H9 (cell line): ENCODE measurements around the gene LINS1. TPM values are rescaled to one million over a fixed set of nuclear protein-coding genes. Genes with fewer than 3 reads are reported as not detected.

Experiments
- DNase-seq: peaks from one replicate; pipeline ENCODE4 v3.0.0-alpha.2; 2017
- H2AFZ ChIP-seq: one replicate; pipeline ENCODE4 v1.6.1; 2013; ENCODE audit warnings: mild to moderate bottlenecking, low read length, control low read depth, moderate library complexity
- H2AK5ac ChIP-seq: 2 replicates; pipeline ENCODE4 v1.6.1; 2013; ENCODE audit warnings: low read length, control low read depth, mixed read lengths; ENCODE audit not compliant: insufficient read length
- H2BK120ac ChIP-seq: one replicate; pipeline ENCODE4 v1.6.1; 2013; ENCODE audit warnings: low read depth, mild to moderate bottlenecking, low read length, control low read depth, inconsistent platforms; ENCODE audit not compliant: poor library complexity, severe bottlenecking
- H2BK12ac ChIP-seq: 2 replicates; pipeline ENCODE4 v1.6.1; 2013; ENCODE audit warnings: low read length, control low read depth, mixed read lengths, low read depth; ENCODE audit not compliant: insufficient read length
- H2BK15ac ChIP-seq: 2 replicates; pipeline ENCODE4 v1.6.1; 2013; ENCODE audit warnings: low read depth, low read length, control low read depth
- H2BK20ac ChIP-seq: one replicate; pipeline ENCODE4 v1.6.1; 2013; ENCODE audit warnings: low read depth, mild to moderate bottlenecking, low read length, control low read depth, inconsistent platforms; ENCODE audit not compliant: poor library complexity, severe bottlenecking
- H2BK5ac ChIP-seq: 2 replicates; pipeline ENCODE4 v1.6.1; 2013; ENCODE audit warnings: low read length, control low read depth, mixed read lengths; ENCODE audit not compliant: insufficient read length
- H3K14ac ChIP-seq: 2 replicates; pipeline ENCODE4 v1.6.1; 2013; ENCODE audit warnings: low read length, control low read depth; ENCODE audit not compliant: insufficient read depth
- H3K18ac ChIP-seq: 2 replicates; pipeline ENCODE4 v1.6.1; 2013; ENCODE audit warnings: low read depth, mild to moderate bottlenecking, mixed read lengths, low read length, control low read depth; ENCODE audit not compliant: insufficient read length
- H3K23ac ChIP-seq: 2 replicates; pipeline ENCODE4 v1.6.1; 2013; ENCODE audit warnings: low read length, control low read depth, mixed read lengths, low read depth; ENCODE audit not compliant: insufficient read length
- H3K23me2 ChIP-seq: 2 replicates; pipeline ENCODE4 v1.6.1; 2013; ENCODE audit warnings: low read depth, mild to moderate bottlenecking, mixed read lengths, low read length, control low read depth; ENCODE audit not compliant: insufficient read length, poor library complexity, severe bottlenecking
- H3K27ac ChIP-seq: 2 replicates; pipeline ENCODE4 v1.5.1; 2013; ENCODE audit warnings: low read length, control low read depth, mixed read lengths, low read depth; ENCODE audit not compliant: insufficient read length
- H3K27me3 ChIP-seq: 2 replicates; pipeline ENCODE4 v1.6.1; 2013; ENCODE audit warnings: low read length, control low read depth, inconsistent platforms; ENCODE audit not compliant: insufficient read depth
- H3K4ac ChIP-seq: 2 replicates; pipeline ENCODE4 v1.6.1; 2013; ENCODE audit warnings: low read depth, mild to moderate bottlenecking, control low read depth, inconsistent platforms, low read length, moderate library complexity
- H3K4me1 ChIP-seq: 2 replicates; pipeline ENCODE4 v1.6.1; 2013; ENCODE audit warnings: low read length, control low read depth, inconsistent platforms; ENCODE audit not compliant: insufficient read depth
- H3K4me2 ChIP-seq: 2 replicates; pipeline ENCODE4 v1.6.1; 2013; ENCODE audit warnings: low read length, control low read depth, mixed read lengths; ENCODE audit not compliant: insufficient read length, insufficient read depth
- H3K56ac ChIP-seq: 2 replicates; pipeline ENCODE4 v1.6.1; 2013; ENCODE audit warnings: low read depth, mild to moderate bottlenecking, mixed read lengths, low read length, control low read depth; ENCODE audit not compliant: insufficient read length
- H3K79me1 ChIP-seq: 2 replicates; pipeline ENCODE4 v1.6.1; 2013; ENCODE audit warnings: low read depth, mild to moderate bottlenecking, moderate library complexity, low read length, control low read depth, inconsistent platforms; ENCODE audit not compliant: insufficient read depth, poor library complexity, severe bottlenecking
- H3K79me2 ChIP-seq: 2 replicates; pipeline ENCODE4 v1.6.1; 2013; ENCODE audit warnings: low read length, control low read depth, inconsistent platforms; ENCODE audit not compliant: insufficient read depth
- H3K9ac ChIP-seq: 2 replicates; pipeline ENCODE4 v1.6.1; 2013; ENCODE audit warnings: low read length, control low read depth, mixed read lengths; ENCODE audit not compliant: insufficient read length; ENCODE audit errors: extremely low read depth
- H3K9me3 ChIP-seq: one replicate; pipeline ENCODE4 v1.6.1; 2013; ENCODE audit warnings: low read depth, low read length, inconsistent platforms; ENCODE audit not compliant: control insufficient read depth
- H3T11ph ChIP-seq: one replicate; pipeline ENCODE4 v1.6.1; 2013; ENCODE audit warnings: mild to moderate bottlenecking, low read length, control low read depth, inconsistent platforms
- H4K20me1 ChIP-seq: one replicate; pipeline ENCODE4 v1.6.1; 2013; ENCODE audit not compliant: control insufficient read depth, insufficient read length, insufficient read depth
- H4K5ac ChIP-seq: 2 replicates; pipeline ENCODE4 v1.6.1; 2013; ENCODE audit warnings: low read depth, mild to moderate bottlenecking, mixed read lengths, low read length, control low read depth; ENCODE audit not compliant: insufficient read length
- H4K8ac ChIP-seq: replicated peaks from 2 replicates; pipeline ENCODE4 v1.6.1; 2013; ENCODE audit warnings: low read length, control low read depth, mixed read lengths, low read depth; ENCODE audit not compliant: insufficient read length
- H4K91ac ChIP-seq: 2 replicates; pipeline ENCODE4 v1.6.1; 2013; ENCODE audit warnings: low read depth, mild to moderate bottlenecking, moderate library complexity, mixed read lengths, low read length, control low read depth; ENCODE audit not compliant: insufficient read length
- H3K27ac Mint-ChIP-seq, 3 experiments: 2 replicates in 2 of 3; 3 replicates in 1 of 3; pipeline ENCODE4 v1.8.0; 2020 to 2021; ENCODE audit warnings: mixed read lengths in 3 of 3, mild to moderate bottlenecking in 1 of 3, moderate library complexity in 1 of 3
- H3K27me3 Mint-ChIP-seq: 2 replicates; pipeline ENCODE4 v1.8.0; 2021; ENCODE audit warnings: low read depth, mild to moderate bottlenecking, moderate library complexity, mixed read lengths
- H3K36me3 Mint-ChIP-seq, 3 experiments: 2 replicates in 2 of 3; 3 replicates in 1 of 3; pipeline ENCODE4 v1.8.0; 2020 to 2021; ENCODE audit warnings: low read depth in 3 of 3, mixed read lengths in 3 of 3; ENCODE audit not compliant: insufficient read depth in 1 of 3
- H3K4me1 Mint-ChIP-seq, 2 experiments: 2 replicates each; pipeline ENCODE4 v1.8.0; 2020; ENCODE audit warnings: mixed read lengths in 2 of 2
- H3K4me3 Mint-ChIP-seq, 2 experiments: 2 replicates in 1 of 2; 3 replicates in 1 of 2; pipeline ENCODE4 v1.8.0; 2020 to 2021; ENCODE audit warnings: mild to moderate bottlenecking in 2 of 2, mixed read lengths in 2 of 2, moderate library complexity in 1 of 2
- H3K9me3 Mint-ChIP-seq, 2 experiments: 2 replicates in 1 of 2; 3 replicates in 1 of 2; pipeline ENCODE4 v1.8.0; 2020; ENCODE audit warnings: mild to moderate bottlenecking in 2 of 2, mixed read lengths in 2 of 2, moderate library complexity in 1 of 2
- WGBS: extraction: QIAGEN DNeasy Blood & Tissue Kit; methylation state at CpG from one replicate; pipeline ENCODE4 v1.1.7; 2013; ENCODE audit warnings: missing lambda C conversion rate, low lambda C conversion rate, mixed read lengths; ENCODE audit not compliant: insufficient read length; ENCODE audit errors: extremely low coverage; 5-methylcytosine and 5-hydroxymethylcytosine counted together
- total RNA-seq: library from RNA; stranded (reverse); gene quantifications from 2 replicates; pipeline ENCODE4 v1.2.1, GENCODE V29; 2021
- TF ChIP-seq, protein P1 (sequence below): fragments of 200-600 bp; sonication (generic); conservative IDR thresholded peaks from 3 replicates; pipeline ENCODE4 v1.8.0; 2021; ENCODE audit warnings: antibody characterized with exemption, mild to moderate bottlenecking

LINS1 gene
- total RNA-seq, 1 experiment from 2014 or later: 8.8 TPM

DNA sequence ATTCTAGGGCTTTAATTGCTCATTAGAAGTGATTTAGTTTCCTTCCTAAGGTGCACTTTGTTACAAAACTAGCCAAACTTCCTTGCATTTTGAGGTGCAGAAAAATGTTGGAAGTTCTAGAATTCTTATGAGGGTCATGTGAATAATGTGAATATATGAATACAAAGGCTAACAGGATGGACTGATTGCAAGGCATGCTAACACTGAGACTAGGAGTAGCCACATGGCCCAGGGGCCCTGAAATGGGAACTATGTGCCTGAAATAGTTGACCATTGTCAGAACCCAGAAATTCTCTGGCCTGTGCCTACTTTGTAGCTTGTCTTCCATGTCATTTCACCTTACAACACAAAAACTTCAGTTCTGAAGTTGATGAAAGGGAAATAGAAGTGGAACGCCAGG, 11.2 kb upstream of the LINS1 start:
- Histone ChIP-seq H3K9ac (no peak overlapping the region), H4K20me1 (no peaks in the 10 kb centered on the region), H3T11ph (no peak overlapping the region), H3K4ac (no peak overlapping the region), H2AK5ac (no peak overlapping the region), H3K4me1 (no peaks in the 10 kb centered on the region), H2BK15ac (no peak overlapping the region), H3K27me3 (no peaks in the 10 kb centered on the region), H2BK20ac (no peak overlapping the region), H2BK120ac (no peak overlapping the region), H3K23ac (no peak overlapping the region), H3K79me2 (no peaks in the 10 kb centered on the region), H3K79me1 (peaks cover 2% of the 10 kb centered on the region), H3K14ac (no peak overlapping the region), H3K9me3 (no peaks in the 10 kb centered on the region), H3K18ac (no peak overlapping the region), H4K5ac (no peak overlapping the region), H2BK5ac (no peak overlapping the region), H3K56ac (no peak overlapping the region), H3K4me2 (no peak overlapping the region), H3K23me2 (no peaks in the 10 kb centered on the region), H4K8ac (no peak overlapping the region), H4K91ac (no peak overlapping the region), H2BK12ac (no peak overlapping the region), H3K27ac (no peak overlapping the region), H2AFZ (no peak overlapping the region)
- Mint-ChIP-seq H3K4me3 (no peak overlapping the region), H3K9me3 (no peaks in the 10 kb centered on the region), H3K27me3 (no peaks in the 10 kb centered on the region), H3K36me3 (peaks cover 2 to 41% (median 15%) of the 10 kb centered on the region in 3 experiments; a peak in 5 of 7 replicates), H3K4me1 (no peaks in the 10 kb centered on the region), H3K27ac (no peak overlapping the region)
- TF ChIP-seq, protein P1, sequence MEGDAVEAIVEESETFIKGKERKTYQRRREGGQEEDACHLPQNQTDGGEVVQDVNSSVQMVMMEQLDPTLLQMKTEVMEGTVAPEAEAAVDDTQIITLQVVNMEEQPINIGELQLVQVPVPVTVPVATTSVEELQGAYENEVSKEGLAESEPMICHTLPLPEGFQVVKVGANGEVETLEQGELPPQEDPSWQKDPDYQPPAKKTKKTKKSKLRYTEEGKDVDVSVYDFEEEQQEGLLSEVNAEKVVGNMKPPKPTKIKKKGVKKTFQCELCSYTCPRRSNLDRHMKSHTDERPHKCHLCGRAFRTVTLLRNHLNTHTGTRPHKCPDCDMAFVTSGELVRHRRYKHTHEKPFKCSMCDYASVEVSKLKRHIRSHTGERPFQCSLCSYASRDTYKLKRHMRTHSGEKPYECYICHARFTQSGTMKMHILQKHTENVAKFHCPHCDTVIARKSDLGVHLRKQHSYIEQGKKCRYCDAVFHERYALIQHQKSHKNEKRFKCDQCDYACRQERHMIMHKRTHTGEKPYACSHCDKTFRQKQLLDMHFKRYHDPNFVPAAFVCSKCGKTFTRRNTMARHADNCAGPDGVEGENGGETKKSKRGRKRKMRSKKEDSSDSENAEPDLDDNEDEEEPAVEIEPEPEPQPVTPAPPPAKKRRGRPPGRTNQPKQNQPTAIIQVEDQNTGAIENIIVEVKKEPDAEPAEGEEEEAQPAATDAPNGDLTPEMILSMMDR: no peak
- WGBS: no CpG with 5 or more reads among the region's 1 CpG
- DNase-seq: no peak
